ENCODE results near the gene DISC1.
"Not testable (repeated sequence)": the region's sequence is repeated elsewhere in the genome, so short reads cannot be mapped to it uniquely, and the experiment has no call there.

DISC1 gene

DNA sequence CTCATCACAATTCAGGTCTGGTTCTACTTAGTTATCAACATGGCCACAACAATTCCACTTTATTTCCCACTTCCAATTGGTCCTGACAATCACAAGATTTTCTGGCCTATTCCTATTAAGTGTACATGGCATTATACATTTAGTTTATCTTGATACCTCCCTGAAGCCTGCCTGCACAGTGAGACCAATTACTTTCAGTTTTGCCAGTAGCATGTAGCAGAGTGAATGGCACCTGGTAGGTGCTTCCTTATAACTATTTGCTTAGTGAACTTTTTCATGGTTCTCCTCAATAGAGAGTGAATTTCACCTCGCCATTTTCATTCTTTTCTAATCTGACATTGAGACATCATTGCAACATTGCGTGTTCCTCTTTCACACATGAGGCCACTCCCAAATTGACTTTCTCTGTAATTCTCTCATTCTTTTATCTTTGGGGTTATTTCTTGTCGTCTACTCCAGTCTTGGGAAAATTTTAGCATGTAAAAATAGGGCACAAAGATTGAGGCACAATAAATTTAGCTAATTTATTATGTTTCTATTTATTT lies 124.3 kb downstream of the DISC1 start:
- H3K4me3 ChIP-seq (ENCODE audit: low read length in 2 of 2), result no peak overlapping the region
- H3K27ac ChIP-seq (ENCODE audit: low read length), result no peak overlapping the region
- no peaks in the 10 kb centered on the region for H3K36me3 ChIP-seq (ENCODE audit: control insufficient read depth in 2 of 2, insufficient read depth in 2 of 2, low read length in 2 of 2)
- peaks cover 0 to 7% of the 10 kb centered on the region in 2 donors for H3K9me3 ChIP-seq (ENCODE audit: control insufficient read depth in 2 of 2, low read length in 2 of 2)
- no peaks in the 10 kb centered on the region for H3K27me3 ChIP-seq (ENCODE audit: control insufficient read depth in 1 of 2, insufficient read depth in 2 of 2, low read length in 2 of 2)
- no peaks in the 10 kb centered on the region for H3K4me1 ChIP-seq (ENCODE audit: control insufficient read depth, insufficient read depth, low read length)
- no peak overlapping the region for H3K9ac ChIP-seq (ENCODE audit: low read length in 2 of 2)

DNA sequence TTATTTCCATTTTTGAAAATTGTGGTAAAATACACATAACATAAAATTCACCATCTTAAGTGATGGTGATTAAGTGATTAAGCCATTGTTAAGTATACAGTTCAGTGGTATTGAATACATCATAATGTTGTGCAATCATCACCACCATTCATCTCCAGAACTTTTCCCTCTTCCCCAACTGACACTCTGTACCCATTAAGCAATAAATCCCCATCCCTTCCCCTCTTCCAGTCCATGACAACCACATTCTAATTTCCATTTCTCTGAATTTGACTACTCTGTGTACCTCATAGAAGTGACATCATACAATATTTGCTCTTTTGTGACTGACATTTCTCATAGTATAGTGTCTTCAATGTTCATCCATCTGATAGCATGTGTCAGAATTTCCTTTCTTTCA lies 124.8 kb downstream of the DISC1 start:
- Histone ChIP-seq H3K27ac (ENCODE audit: low read length) (no peak overlapping the region), H3K4me1 (ENCODE audit: control insufficient read depth, insufficient read depth, low read length) (no peaks in the 10 kb centered on the region), H3K27me3 (ENCODE audit: control insufficient read depth in 1 of 2, insufficient read depth in 2 of 2, low read length in 2 of 2) (no peaks in the 10 kb centered on the region), H3K36me3 (ENCODE audit: control insufficient read depth in 2 of 2, insufficient read depth in 2 of 2, low read length in 2 of 2) (no peaks in the 10 kb centered on the region), H3K4me3 (ENCODE audit: low read length in 2 of 2) (no peak overlapping the region), H3K9me3 (ENCODE audit: control insufficient read depth in 2 of 2, low read length in 2 of 2) (peaks cover 0 to 7% of the 10 kb centered on the region in 2 donors), H3K9ac (ENCODE audit: low read length in 2 of 2) (no peak overlapping the region)

DNA sequence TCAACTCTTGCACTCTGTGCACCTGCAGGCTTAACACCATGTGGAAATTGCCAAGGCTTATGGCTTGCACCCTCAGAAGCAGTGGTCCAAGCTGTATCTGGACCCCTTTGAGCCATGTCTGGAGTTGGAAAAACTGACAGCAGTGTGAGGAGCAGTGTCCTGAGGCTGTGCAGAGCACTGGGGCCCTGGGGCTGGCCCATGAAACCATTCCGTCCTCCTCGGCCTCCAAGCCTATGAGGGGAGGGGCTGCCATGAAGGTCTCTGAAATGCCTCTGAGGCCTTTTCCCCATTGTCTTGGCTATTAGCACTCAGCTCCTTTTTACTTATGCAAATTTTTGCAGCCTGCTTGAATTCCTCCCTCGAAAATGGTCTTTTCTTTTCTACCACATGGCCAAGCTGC lies 126.7 kb downstream of the DISC1 start:
- Histone ChIP-seq H3K4me1 (ENCODE audit: control insufficient read depth, insufficient read depth, low read length) (no peaks in the 10 kb centered on the region), H3K27ac (ENCODE audit: low read length) (no peak overlapping the region), H3K36me3 (ENCODE audit: control insufficient read depth in 2 of 2, insufficient read depth in 2 of 2, low read length in 2 of 2) (no peaks in the 10 kb centered on the region), H3K4me3 (ENCODE audit: low read length in 2 of 2) (no peak overlapping the region), H3K9ac (ENCODE audit: low read length in 2 of 2) (no peak overlapping the region), H3K9me3 (ENCODE audit: control insufficient read depth in 2 of 2, low read length in 2 of 2) (peaks cover 0 to 7% of the 10 kb centered on the region in 2 donors), H3K27me3 (ENCODE audit: control insufficient read depth in 1 of 2, insufficient read depth in 2 of 2, low read length in 2 of 2) (no peaks in the 10 kb centered on the region)

DNA sequence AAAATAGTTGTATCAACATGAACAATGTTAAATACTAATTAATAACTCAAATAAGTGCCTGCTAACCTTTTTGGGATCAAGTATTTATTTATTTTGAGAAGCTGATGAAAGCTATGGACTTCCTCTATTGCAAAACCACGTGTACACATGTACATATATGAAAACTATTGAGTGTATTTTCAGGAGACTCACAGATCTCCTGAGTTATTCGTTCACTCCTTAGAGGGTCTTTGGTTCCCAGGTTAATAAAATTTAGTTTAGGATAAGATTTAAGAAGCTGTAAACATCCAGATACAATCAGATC lies 130.5 kb downstream of the DISC1 start:
- Histone ChIP-seq H3K9me3 (ENCODE audit: control insufficient read depth in 2 of 2, low read length in 2 of 2) (peaks cover 0 to 7% of the 10 kb centered on the region in 2 donors), H3K4me1 (ENCODE audit: control insufficient read depth, insufficient read depth, low read length) (no peaks in the 10 kb centered on the region), H3K4me3 (ENCODE audit: low read length in 2 of 2) (no peak overlapping the region), H3K27ac (ENCODE audit: low read length) (no peak overlapping the region), H3K9ac (ENCODE audit: low read length in 2 of 2) (no peak overlapping the region), H3K27me3 (ENCODE audit: control insufficient read depth in 1 of 2, insufficient read depth in 2 of 2, low read length in 2 of 2) (no peaks in the 10 kb centered on the region), H3K36me3 (ENCODE audit: control insufficient read depth in 2 of 2, insufficient read depth in 2 of 2, low read length in 2 of 2) (no peaks in the 10 kb centered on the region)

DNA sequence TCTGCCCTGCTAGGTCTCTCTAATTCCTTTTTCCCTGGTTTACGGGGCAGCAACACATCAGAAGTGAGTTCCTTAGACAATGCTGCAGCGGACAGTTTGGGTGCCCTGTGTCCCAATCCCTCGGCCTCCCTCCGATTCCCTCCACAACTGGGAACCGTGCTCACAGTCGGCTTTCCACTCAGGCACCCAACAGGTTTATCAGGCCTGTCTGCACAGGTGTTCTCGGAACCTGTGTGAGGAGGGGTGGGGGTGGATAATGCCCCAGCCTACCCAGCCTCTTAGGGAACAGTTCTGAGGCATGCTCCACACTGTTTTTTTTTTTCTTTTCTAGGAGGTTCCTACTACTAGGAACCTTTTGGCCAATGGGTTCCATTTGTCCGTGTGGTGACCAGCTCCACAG lies 131.2 kb downstream of the DISC1 start:
- Histone ChIP-seq H3K27me3 (ENCODE audit: control insufficient read depth in 1 of 2, insufficient read depth in 2 of 2, low read length in 2 of 2) (no peaks in the 10 kb centered on the region), H3K36me3 (ENCODE audit: control insufficient read depth in 2 of 2, insufficient read depth in 2 of 2, low read length in 2 of 2) (no peaks in the 10 kb centered on the region), H3K9me3 (ENCODE audit: control insufficient read depth in 2 of 2, low read length in 2 of 2) (peaks cover 0 to 7% of the 10 kb centered on the region in 2 donors), H3K9ac (ENCODE audit: low read length in 2 of 2) (no peak overlapping the region), H3K27ac (ENCODE audit: low read length) (no peak overlapping the region), H3K4me1 (ENCODE audit: control insufficient read depth, insufficient read depth, low read length) (no peaks in the 10 kb centered on the region), H3K4me3 (ENCODE audit: low read length in 2 of 2) (no peak overlapping the region)

DNA sequence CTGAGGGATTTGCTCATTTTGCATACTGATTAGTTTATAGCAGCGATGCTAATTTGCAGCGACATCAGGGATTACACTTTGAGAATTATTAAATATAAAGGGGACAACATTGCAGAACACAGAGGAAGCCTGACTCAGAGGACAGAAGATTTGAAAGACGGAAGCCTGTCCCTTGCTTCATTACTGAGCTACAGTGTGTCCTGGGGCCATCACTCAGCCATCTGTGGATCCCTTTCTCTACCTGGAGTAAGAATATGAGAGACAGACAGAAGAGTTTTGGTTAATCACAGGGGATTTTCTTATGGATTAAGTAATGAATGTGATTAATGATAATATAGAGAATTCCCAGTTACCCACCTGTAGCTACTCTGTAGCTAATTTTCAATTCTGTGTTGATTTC lies 134.7 kb downstream of the DISC1 start:
- H3K4me1 ChIP-seq (ENCODE audit: control insufficient read depth, insufficient read depth, low read length), result no peaks in the 10 kb centered on the region
- H3K27ac ChIP-seq (ENCODE audit: low read length), result no peak overlapping the region
- H3K9ac ChIP-seq (ENCODE audit: low read length in 2 of 2), result no peak overlapping the region
- H3K4me3 ChIP-seq (ENCODE audit: low read length in 2 of 2), result no peak overlapping the region
- H3K36me3 ChIP-seq (ENCODE audit: control insufficient read depth in 2 of 2, insufficient read depth in 2 of 2, low read length in 2 of 2), result no peaks in the 10 kb centered on the region
- H3K27me3 ChIP-seq (ENCODE audit: control insufficient read depth in 1 of 2, insufficient read depth in 2 of 2, low read length in 2 of 2), result no peaks in the 10 kb centered on the region
- no peaks in the 10 kb centered on the region for H3K9me3 ChIP-seq (ENCODE audit: control insufficient read depth in 2 of 2, low read length in 2 of 2)

DNA sequence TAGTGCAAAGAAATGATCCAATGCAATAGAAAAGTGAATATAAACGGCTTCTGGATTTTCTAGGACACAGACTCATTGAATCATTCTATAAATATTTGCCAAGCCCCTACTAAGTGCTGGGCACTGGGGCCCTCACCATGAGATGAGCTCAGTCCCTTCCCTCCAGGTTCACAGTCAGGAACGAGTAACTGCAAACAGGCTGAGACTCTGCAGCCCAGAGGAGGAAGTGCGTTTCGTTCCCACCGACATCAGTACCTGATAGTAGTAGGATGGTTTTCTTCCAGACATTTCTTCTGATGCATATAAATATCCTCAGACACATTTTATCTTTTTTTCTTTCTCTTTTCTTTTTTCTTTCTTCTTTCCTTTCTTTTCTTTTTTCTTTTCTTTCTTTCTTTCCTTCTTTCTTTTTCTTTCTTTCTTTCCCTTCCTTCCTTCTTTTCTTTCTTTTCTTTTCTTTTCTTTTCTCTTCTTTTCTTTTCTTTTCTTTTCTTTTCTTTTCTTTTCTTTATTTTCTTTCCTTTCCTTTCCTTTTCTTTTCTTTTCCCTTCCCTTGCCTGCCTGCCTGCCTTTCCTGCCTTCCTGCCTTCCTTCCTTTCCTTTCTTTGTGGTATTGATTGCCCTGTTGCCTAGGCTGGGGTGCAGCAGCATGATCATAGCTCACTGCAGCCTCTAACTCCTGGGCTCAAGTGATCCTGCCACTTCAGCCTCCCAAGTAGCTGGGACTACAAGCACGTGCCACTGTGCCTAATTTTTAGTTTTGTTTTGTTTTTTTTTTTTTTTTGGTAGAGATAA lies 135.4 kb downstream of the DISC1 start:
- Histone ChIP-seq H3K36me3 (ENCODE audit: control insufficient read depth in 2 of 2, insufficient read depth in 2 of 2, low read length in 2 of 2) (no peaks in the 10 kb centered on the region), H3K9ac (ENCODE audit: low read length in 2 of 2) (no peak overlapping the region), H3K27ac (ENCODE audit: low read length) (no peak overlapping the region), H3K4me1 (ENCODE audit: control insufficient read depth, insufficient read depth, low read length) (no peaks in the 10 kb centered on the region), H3K9me3 (ENCODE audit: control insufficient read depth in 2 of 2, low read length in 2 of 2) (no peaks in the 10 kb centered on the region), H3K4me3 (ENCODE audit: low read length in 2 of 2) (no peak overlapping the region), H3K27me3 (ENCODE audit: control insufficient read depth in 1 of 2, insufficient read depth in 2 of 2, low read length in 2 of 2) (no peaks in the 10 kb centered on the region)

DNA sequence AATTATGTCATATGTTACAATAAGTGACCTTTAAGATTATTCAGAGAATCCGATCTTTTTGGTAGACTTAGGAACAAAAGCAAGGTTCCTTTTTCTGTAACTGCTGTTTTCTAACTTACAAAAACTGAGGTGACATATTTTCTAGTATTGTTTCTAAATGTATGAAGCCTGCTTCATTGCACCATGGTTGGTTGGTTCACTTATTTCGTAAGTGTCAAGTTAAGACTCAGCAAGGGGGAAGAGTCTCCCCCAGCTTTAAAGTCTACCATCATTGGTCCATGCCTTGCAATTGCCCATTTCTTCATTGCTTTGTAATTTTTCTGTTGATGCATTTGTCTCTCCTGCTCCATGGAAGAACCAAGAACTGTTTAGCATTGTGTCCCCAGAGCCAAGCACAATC lies 136.9 kb downstream of the DISC1 start:
- Histone ChIP-seq H3K36me3 (ENCODE audit: control insufficient read depth in 2 of 2, insufficient read depth in 2 of 2, low read length in 2 of 2) (no peaks in the 10 kb centered on the region), H3K4me3 (ENCODE audit: low read length in 2 of 2) (no peak overlapping the region), H3K4me1 (ENCODE audit: control insufficient read depth, insufficient read depth, low read length) (no peaks in the 10 kb centered on the region), H3K9me3 (ENCODE audit: control insufficient read depth in 2 of 2, low read length in 2 of 2) (no peaks in the 10 kb centered on the region), H3K9ac (ENCODE audit: low read length in 2 of 2) (no peak overlapping the region), H3K27ac (ENCODE audit: low read length) (no peak overlapping the region), H3K27me3 (ENCODE audit: control insufficient read depth in 1 of 2, insufficient read depth in 2 of 2, low read length in 2 of 2) (no peaks in the 10 kb centered on the region)

DNA sequence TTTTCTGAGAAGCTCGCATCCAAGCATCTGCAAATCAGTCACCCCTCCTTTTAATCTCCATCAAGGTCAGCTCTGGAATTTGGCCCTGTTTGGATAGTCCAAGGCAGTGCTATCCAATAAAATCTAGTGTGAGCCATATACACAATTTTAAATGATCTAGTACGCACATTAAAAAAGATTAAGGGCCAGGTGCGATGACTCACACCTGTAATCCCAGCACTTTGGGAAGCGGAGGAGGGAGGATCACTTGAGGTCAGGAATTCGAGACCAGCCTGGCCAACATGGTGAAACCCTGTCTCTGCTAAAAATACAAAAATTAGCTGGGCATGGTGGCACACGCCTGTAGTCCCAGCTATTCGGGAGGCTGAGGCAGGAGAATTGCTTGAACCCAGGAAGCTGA lies 139.2 kb downstream of the DISC1 start:
- not testable (repeated sequence) for H3K27me3 ChIP-seq (ENCODE audit: control insufficient read depth in 1 of 2, insufficient read depth in 2 of 2, low read length in 2 of 2); H3K27ac ChIP-seq (ENCODE audit: low read length); H3K9ac ChIP-seq (ENCODE audit: low read length in 2 of 2); H3K4me1 ChIP-seq (ENCODE audit: control insufficient read depth, insufficient read depth, low read length); H3K36me3 ChIP-seq (ENCODE audit: control insufficient read depth in 2 of 2, insufficient read depth in 2 of 2, low read length in 2 of 2); H3K4me3 ChIP-seq (ENCODE audit: low read length in 2 of 2); H3K9me3 ChIP-seq (ENCODE audit: control insufficient read depth in 2 of 2, low read length in 2 of 2)

DNA sequence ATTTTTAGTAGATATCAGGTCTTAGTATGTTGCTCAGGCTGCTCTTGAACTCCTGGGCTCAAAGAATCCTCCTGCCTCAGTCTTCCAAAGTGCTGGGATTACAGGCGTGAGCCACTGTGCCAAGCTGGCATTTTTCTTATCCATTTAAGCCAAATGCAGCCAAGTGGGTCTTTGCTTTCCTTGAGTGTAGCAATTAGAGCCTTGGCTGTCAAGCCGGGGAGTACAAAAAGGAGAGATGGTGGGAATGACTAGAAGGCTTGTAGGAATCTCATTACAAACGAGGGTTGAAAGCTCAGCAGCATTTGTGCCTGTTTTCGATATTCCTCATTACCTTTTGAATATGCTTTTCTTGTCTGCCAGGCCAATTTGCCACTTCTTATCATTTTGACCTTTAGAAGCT lies 140.9 kb downstream of the DISC1 start:
- Histone ChIP-seq H3K4me1 (ENCODE audit: control insufficient read depth, insufficient read depth, low read length) (peaks cover 2% of the 10 kb centered on the region), H3K9ac (ENCODE audit: low read length in 2 of 2) (no peak overlapping the region), H3K36me3 (ENCODE audit: control insufficient read depth in 2 of 2, insufficient read depth in 2 of 2, low read length in 2 of 2) (no peaks in the 10 kb centered on the region), H3K9me3 (ENCODE audit: control insufficient read depth in 2 of 2, low read length in 2 of 2) (no peaks in the 10 kb centered on the region), H3K27ac (ENCODE audit: low read length) (no peak overlapping the region), H3K4me3 (ENCODE audit: low read length in 2 of 2) (no peak overlapping the region), H3K27me3 (ENCODE audit: control insufficient read depth in 1 of 2, insufficient read depth in 2 of 2, low read length in 2 of 2) (no peaks in the 10 kb centered on the region)

DNA sequence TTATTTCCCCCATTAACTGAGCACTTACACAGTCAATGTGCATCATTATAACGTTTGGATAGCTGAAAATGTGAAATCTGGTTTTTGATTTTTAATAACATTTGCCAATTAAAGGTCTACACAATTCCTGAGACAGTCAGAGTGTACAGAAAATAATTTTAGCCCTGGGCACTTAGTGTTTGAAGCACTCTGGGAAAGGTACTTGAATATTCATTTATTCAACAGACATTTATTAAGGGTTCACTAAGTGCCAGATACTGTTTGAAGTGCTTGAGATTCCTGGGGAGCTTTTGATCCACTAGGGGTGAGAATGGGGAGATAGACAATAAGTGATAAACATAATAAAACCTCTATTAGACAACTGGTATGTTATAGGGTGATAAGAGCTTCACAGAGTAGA lies 141.8 kb downstream of the DISC1 start:
- H3K9ac ChIP-seq (ENCODE audit: low read length in 2 of 2), result no peak overlapping the region
- no peaks in the 10 kb centered on the region for H3K27me3 ChIP-seq (ENCODE audit: control insufficient read depth in 1 of 2, insufficient read depth in 2 of 2, low read length in 2 of 2)
- no peaks in the 10 kb centered on the region for H3K36me3 ChIP-seq (ENCODE audit: control insufficient read depth in 2 of 2, insufficient read depth in 2 of 2, low read length in 2 of 2)
- H3K9me3 ChIP-seq (ENCODE audit: control insufficient read depth in 2 of 2, low read length in 2 of 2), result no peaks in the 10 kb centered on the region
- no peak overlapping the region for H3K27ac ChIP-seq (ENCODE audit: low read length)
- no peak overlapping the region for H3K4me3 ChIP-seq (ENCODE audit: low read length in 2 of 2)
- peaks cover 2% of the 10 kb centered on the region for H3K4me1 ChIP-seq (ENCODE audit: control insufficient read depth, insufficient read depth, low read length)

All from stomach smooth muscle (tissue), 2 donors.